Duodenal mucosa (tissue), 2 donors: ENCODE measurements around the gene GPR160.

ENCODE experiments used
- H3K27ac ChIP-seq: one replicate; pipeline ENCODE4 v1.7.0; 2013; ENCODE audit warnings: low read depth, low read length
- H3K27me3 ChIP-seq, 2 donors: one replicate each; pipeline ENCODE4 v1.7.0; 2013; ENCODE audit warnings: low read length in 2 of 2, control low read depth in 1 of 2; ENCODE audit not compliant: insufficient read depth in 2 of 2, control insufficient read depth in 1 of 2
- H3K36me3 ChIP-seq, 2 donors: one replicate each; pipeline ENCODE4 v1.7.0; 2013; ENCODE audit warnings: low read length in 2 of 2, control low read depth in 1 of 2; ENCODE audit not compliant: insufficient read depth in 2 of 2, control insufficient read depth in 1 of 2
- H3K4me1 ChIP-seq, 2 donors: one replicate each; pipeline ENCODE4 v1.7.0; 2013; ENCODE audit warnings: low read length in 2 of 2, control low read depth in 1 of 2; ENCODE audit not compliant: insufficient read depth in 2 of 2, control insufficient read depth in 1 of 2
- H3K4me3 ChIP-seq, 2 donors: one replicate each; pipeline ENCODE4 v1.7.0; 2013; ENCODE audit warnings: low read length in 2 of 2, low read depth in 1 of 2
- H3K9ac ChIP-seq, 2 donors: one replicate each; pipeline ENCODE4 v1.7.0; 2013; ENCODE audit warnings: low read length in 2 of 2, low read depth in 1 of 2
- H3K9me3 ChIP-seq, 2 donors: one replicate each; pipeline ENCODE4 v1.7.0; 2013; ENCODE audit warnings: low read length in 2 of 2, control low read depth in 1 of 2; ENCODE audit not compliant: control insufficient read depth in 1 of 2

GPR160 gene

DNA sequence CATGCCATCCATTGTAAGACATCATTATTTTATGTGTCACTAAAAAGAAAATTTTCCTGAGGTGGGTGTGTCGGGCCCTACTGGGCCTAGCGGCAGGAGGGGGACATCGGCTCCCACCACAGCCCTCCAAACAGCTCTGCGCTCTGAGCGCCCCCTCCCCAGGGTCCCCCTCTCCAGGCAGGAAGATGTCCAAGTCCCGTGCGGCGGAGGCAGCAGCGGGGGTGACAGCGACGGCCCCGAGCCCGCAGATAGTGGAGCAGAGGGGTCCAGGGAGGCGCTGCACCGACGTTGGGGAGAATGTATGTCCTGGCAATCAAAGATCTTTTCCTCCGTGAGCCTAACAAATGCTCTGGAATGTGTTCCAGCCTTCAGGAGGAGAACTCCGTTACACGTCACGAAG lies 24.3 kb downstream of the GPR160 start:
- no peak overlapping the region for H3K27ac ChIP-seq
- H3K4me3 ChIP-seq = no peak overlapping the region
- no peaks in the 10 kb centered on the region for H3K27me3 ChIP-seq
- peaks cover 0 to 16% of the 10 kb centered on the region in 2 donors for H3K36me3 ChIP-seq
- no peak overlapping the region for H3K9ac ChIP-seq
- H3K4me1 ChIP-seq = peaks cover 14 to 16% of the 10 kb centered on the region in 2 donors
- H3K9me3 ChIP-seq = no peaks in the 10 kb centered on the region

DNA sequence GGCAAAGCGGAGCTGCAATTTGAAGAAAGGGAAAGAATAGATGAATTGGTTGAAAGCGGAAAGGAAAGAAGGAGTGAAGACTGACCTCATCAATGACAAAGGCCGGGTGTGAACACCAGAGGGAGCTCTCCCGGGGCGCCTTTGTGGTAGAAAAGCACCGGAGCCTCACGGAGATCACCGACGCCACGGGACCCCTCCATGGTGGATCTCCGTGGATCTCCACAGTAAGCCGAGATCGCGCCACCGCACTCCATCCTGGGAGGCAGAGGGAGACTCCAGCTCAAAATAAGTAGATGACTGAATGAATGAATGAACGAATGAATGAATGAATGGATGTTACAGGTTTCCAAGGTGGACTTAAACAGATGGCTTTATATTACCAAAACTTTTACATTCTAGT lies 25.0 kb downstream of the GPR160 start:
- Histone ChIP-seq H3K4me3 (no peak overlapping the region), H3K4me1 (peaks cover 7 to 9% of the 10 kb centered on the region in 2 donors), H3K27me3 (no peaks in the 10 kb centered on the region), H3K9me3 (no peaks in the 10 kb centered on the region), H3K9ac (no peak overlapping the region), H3K36me3 (peaks cover 0 to 16% of the 10 kb centered on the region in 2 donors), H3K27ac (no peak overlapping the region)

DNA sequence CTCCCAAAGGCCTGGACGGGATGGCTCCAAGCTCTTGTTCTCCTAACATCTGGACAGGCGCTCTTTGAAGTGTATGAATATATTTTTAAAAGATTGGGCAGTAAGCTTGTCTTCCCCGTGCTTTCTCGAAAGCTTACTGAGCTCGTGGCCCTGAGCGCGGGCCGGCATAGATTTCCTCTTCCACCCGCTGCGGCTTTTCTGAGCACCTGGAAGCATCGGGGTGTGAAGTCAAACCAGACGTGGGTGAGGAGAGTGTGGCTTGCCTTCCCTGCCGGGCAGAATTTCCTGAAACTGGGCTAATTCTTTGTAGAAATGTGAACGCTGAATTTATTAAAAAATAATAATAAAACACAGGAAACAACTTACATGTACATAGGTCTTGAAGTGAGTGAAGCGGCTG lies 25.9 kb downstream of the GPR160 start:
- H3K4me3 ChIP-seq = no peak overlapping the region
- H3K9me3 ChIP-seq = no peaks in the 10 kb centered on the region
- no peaks in the 10 kb centered on the region for H3K27me3 ChIP-seq
- peaks cover 0 to 16% of the 10 kb centered on the region in 2 donors for H3K36me3 ChIP-seq
- H3K4me1 ChIP-seq = no peaks in the 10 kb centered on the region
- H3K9ac ChIP-seq = no peak overlapping the region
- H3K27ac ChIP-seq = no peak overlapping the region

DNA sequence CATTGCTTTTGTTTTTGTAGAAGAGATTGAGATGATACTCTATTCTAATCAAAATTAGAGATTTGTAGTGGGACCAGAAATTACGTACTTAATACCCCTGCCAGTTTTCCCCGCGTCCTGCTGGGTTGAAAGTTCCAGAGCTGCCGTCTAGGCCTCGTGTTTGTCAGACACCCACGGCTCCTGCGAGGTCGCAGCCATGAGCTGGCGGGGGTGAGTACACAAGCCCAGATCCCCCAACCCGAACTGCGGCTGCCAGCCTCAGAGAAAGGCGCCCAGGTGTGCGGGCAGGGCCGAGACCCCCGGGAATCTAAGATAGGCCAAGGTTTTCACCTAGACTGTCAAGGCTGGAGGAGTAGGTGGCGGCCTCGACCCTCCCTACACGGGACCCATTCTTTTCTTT lies 26.3 kb downstream of the GPR160 start:
- no peak overlapping the region for H3K9ac ChIP-seq
- no peak overlapping the region for H3K27ac ChIP-seq
- no peaks in the 10 kb centered on the region for H3K4me1 ChIP-seq
- peaks cover 0 to 18% of the 10 kb centered on the region in 2 donors for H3K36me3 ChIP-seq
- no peaks in the 10 kb centered on the region for H3K27me3 ChIP-seq
- no peaks in the 10 kb centered on the region for H3K9me3 ChIP-seq
- no peak overlapping the region for H3K4me3 ChIP-seq

DNA sequence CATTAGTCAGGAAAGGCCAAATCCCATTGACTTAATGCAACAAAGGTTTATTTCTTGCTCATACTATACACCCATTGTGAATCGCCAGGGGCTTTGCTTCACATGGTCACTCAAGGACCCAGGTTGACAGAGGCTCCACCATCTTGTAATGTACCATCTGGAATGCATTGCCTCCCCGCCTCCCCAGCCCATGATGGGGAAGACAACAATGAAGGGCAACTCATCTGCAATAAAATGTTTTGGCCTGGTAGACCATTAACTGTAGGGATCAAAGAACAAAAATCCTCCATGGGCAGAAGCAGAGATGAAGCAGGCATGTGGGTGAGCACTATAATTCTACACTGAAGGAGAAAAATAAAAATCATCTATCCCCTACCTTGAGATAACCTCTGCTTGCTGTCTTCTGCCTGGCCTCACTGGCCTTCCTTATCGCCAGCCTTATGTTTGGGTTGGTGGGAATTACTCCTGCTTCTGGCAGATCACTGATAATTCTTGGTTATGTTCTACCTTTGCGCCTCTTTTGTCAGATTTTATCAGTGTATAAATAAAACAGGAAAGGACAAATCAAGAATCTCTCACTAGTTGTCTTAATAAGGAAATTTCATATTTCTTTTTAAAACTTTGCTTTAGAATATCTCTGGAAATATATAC lies 37.8 kb downstream of the GPR160 start:
- H3K4me3 ChIP-seq = no peak overlapping the region
- peaks cover 26 to 33% of the 10 kb centered on the region in 2 donors for H3K4me1 ChIP-seq
- no peak overlapping the region for H3K27ac ChIP-seq
- no peaks in the 10 kb centered on the region for H3K27me3 ChIP-seq
- H3K36me3 ChIP-seq = peaks cover 0 to 7% of the 10 kb centered on the region in 2 donors
- H3K9ac ChIP-seq = no peak overlapping the region
- H3K9me3 ChIP-seq = peaks cover 0 to 3% of the 10 kb centered on the region in 2 donors

DNA sequence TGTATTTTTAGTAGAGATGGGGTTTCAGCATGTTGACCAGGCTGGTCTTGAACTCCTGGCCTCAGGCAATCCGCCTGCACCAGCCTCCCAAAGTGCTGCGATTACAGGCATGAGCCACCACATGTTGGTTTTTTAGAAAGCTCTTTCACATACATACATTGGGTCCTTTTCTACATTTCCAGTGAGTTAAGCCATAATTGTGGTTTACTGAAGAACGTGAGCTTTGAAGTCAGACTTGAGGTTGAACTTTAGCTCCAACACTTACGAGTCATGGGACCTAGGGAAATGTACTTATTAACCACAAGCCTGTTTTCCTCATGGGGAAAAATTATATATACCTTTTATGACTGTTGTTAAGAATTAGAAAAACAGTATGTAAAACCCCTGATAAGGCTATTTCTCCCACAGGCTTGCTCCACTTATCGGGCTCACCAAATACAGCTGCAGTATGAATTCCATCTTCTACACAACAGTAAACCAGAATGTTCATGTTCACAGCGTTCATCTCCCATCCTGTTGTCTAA lies 39.0 kb downstream of the GPR160 start:
- Histone ChIP-seq H3K4me1 (peaks cover 26 to 34% of the 10 kb centered on the region in 2 donors), H3K27ac (peak overlapping the region; percentile 72), H3K4me3 (peak overlapping the region in 1 of 2 donors; percentile 30), H3K9me3 (no peaks in the 10 kb centered on the region), H3K9ac (no peak overlapping the region), H3K27me3 (no peaks in the 10 kb centered on the region), H3K36me3 (peaks cover 0 to 8% of the 10 kb centered on the region in 2 donors)

DNA sequence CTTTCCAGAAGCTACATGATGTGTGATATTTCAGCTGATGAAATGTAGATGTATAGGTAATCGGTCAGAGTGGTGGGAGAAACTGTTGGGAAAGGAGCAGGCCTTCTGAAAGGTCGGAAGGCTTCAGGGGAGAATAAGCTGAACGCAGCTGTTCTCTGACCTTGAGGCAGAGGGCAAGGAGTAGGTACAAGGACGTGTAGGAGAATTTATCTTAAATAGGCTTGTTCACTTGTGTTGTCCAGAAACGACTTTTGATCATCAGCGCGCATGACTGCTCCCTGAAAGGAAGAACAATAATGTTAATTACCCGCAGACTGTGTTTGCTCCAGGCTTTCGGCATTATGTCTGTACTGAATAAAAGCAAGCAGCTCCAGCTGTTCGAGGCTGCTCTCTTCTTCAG lies 39.6 kb downstream of the GPR160 start:
- H3K27me3 ChIP-seq = no peaks in the 10 kb centered on the region
- peak overlapping the region in 1 of 2 donors; percentile 51 for H3K9ac ChIP-seq
- peak overlapping the region; percentile 19 to 30 for H3K4me3 ChIP-seq
- peaks cover 0 to 12% of the 10 kb centered on the region in 2 donors for H3K36me3 ChIP-seq
- no peaks in the 10 kb centered on the region for H3K9me3 ChIP-seq
- peak overlapping the region; percentile 72 for H3K27ac ChIP-seq
- H3K4me1 ChIP-seq = peaks cover 26 to 34% of the 10 kb centered on the region in 2 donors

DNA sequence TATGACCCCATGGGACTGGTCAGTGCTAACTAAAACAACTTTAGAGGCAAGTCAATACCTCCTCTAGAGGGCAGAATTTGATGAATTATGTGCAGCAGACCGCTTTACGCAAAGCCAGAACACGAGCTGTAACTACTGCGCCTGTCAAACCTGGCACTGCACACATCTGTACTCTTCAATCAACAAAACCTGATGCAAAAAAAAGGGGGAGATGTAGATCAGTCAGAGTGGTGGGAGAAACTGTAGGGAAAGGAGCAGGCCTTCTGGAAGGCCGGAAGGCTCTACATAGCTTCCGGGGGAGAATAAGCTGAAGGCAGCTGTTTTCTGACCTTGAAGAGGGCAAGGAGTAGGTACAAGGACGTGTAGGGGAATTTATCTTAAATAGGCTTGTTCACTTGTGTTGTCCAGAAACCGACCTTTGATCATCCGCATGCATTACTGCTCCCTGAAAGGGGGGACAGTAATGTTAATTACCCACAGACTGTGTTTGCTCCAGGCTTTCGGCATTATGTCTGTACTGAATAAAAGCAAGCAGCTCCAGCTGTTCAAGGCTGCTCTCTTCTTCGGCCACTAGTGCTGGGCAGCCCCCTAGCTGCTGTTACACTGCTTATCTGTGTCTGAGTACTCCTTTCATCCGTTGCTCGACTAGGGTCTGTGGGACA lies 41.0 kb downstream of the GPR160 start:
- H3K36me3 ChIP-seq = peaks cover 7 to 12% of the 10 kb centered on the region in 2 donors
- peak overlapping the region; percentile 51 for H3K27ac ChIP-seq
- H3K9me3 ChIP-seq = no peaks in the 10 kb centered on the region
- no peak overlapping the region for H3K4me3 ChIP-seq
- H3K9ac ChIP-seq = peak overlapping the region in 1 of 2 donors; percentile 21
- H3K27me3 ChIP-seq = no peaks in the 10 kb centered on the region
- H3K4me1 ChIP-seq = peaks cover 26 to 34% of the 10 kb centered on the region in 2 donors

DNA sequence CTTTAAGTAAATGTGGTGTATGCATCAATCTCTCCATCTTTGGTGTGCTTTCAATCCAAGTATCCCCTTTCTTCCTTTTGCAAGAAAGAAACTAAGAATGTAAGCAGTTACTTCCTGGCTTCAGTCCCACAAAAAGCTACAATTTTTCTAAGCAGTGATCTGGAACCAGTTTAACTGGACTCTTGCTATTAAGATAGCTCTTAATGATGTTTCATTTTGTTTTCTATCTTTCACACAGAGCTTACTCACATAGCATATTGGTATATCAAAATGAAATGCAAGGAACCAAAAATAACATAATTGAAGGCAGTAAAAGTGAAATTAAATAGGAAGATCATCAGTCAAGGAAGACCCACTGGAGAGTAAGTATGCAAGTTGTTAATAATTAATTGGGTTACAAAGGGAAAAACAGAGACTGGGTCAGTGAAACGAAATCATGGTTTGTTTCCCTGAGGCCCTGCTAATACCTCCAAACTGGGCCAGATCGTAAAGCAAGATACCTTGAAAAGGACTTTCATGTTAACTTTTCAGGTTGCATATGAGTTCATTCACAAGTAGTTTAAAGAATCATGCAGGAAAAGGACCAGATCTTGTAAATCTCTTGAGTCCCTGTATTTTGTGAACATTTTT lies 41.9 kb downstream of the GPR160 start:
- no peak overlapping the region for H3K4me3 ChIP-seq
- H3K36me3 ChIP-seq = peaks cover 9 to 15% of the 10 kb centered on the region in 2 donors
- H3K9ac ChIP-seq = no peak overlapping the region
- H3K27ac ChIP-seq = no peak overlapping the region
- no peaks in the 10 kb centered on the region for H3K9me3 ChIP-seq
- no peaks in the 10 kb centered on the region for H3K27me3 ChIP-seq
- H3K4me1 ChIP-seq = peaks cover 26 to 34% of the 10 kb centered on the region in 2 donors

DNA sequence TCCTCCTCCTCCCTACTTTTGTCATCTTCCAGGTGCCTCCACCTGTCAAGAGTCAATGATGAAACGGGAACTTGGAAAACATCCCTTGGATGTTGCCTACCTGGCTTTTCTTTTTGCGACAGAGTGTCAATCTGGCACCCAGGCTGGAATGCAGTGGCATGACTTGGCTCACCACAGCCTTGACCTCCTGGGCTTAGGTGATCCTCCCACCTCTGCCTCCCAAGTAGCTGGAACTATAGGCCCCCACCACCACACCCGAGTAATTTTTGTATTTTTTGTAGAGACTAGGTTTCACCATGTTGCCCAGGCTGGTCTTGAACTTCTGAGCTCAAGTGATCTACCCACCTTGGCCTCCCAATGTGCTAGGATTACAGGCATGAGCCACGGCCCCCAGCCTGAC lies 42.8 kb downstream of the GPR160 start:
- H3K9me3 ChIP-seq = no peaks in the 10 kb centered on the region
- no peaks in the 10 kb centered on the region for H3K27me3 ChIP-seq
- H3K27ac ChIP-seq = no peak overlapping the region
- H3K9ac ChIP-seq = no peak overlapping the region
- peaks cover 13 to 18% of the 10 kb centered on the region in 2 donors for H3K36me3 ChIP-seq
- no peak overlapping the region for H3K4me3 ChIP-seq
- H3K4me1 ChIP-seq = peaks cover 23 to 32% of the 10 kb centered on the region in 2 donors
